Sigmoid colon (tissue), 7 donors: ENCODE results near the gene EMC10. TPM values are rescaled to one million over a fixed set of nuclear protein-coding genes. Genes with fewer than 3 reads are reported as not detected.

Experiments used
- DNase-seq: peaks from one replicate; pipeline ENCODE4 v3.0.0-alpha.2; 2019
- H3K27ac ChIP-seq, 4 donors: fragments of 200-600 bp; sonication (generic); one replicate each; pipeline ENCODE4 v1.5.1; 2016 to 2019; ENCODE audit warnings: mild to moderate bottlenecking in 1 of 4
- H3K27me3 ChIP-seq, 3 donors: fragments of 200-600 bp; sonication (generic); one replicate each; pipeline ENCODE4 v1.5.1; 2019; ENCODE audit warnings: mild to moderate bottlenecking in 1 of 3
- H3K36me3 ChIP-seq, 4 donors: fragments of 200-600 bp; sonication (generic); one replicate each; pipeline ENCODE4 v1.5.1; 2016 to 2019
- H3K4me1 ChIP-seq, 4 donors: fragments of 200-600 bp; sonication (generic); one replicate each; pipeline ENCODE4 v1.5.1; 2017 to 2019
- H3K4me3 ChIP-seq, 4 donors: fragments of 200-600 bp; sonication (generic); one replicate each; pipeline ENCODE4 v1.5.1; 2017 to 2019; ENCODE audit warnings: mild to moderate bottlenecking in 2 of 4, moderate library complexity in 1 of 4
- H3K9me3 ChIP-seq, 4 donors: fragments of 200-600 bp in 3 of 4; sonication (generic) in 3 of 4; one replicate each; pipeline versions ENCODE4 v1.5.1 to v1.6.1; 2013 to 2019
- CTCF ChIP-seq, 4 experiments: fragments of 450-650 bp in 3 of 4; fragments of 200-600 bp in 1 of 4; IDR thresholded peaks; one replicate each; pipeline ENCODE4 v1.5.1; 2016 to 2019; ENCODE audit warnings: antibody characterized with exemption in 4 of 4, mild to moderate bottlenecking in 3 of 4, moderate library complexity in 2 of 4
- POLR2A ChIP-seq, 2 donors: fragments of 450-650 bp; IDR thresholded peaks; one replicate each; pipeline ENCODE4 v1.6.1; 2016; ENCODE audit warnings: antibody characterized with exemption in 2 of 2, mild to moderate bottlenecking in 2 of 2, moderate library complexity in 2 of 2
- POLR2AphosphoS5 ChIP-seq, 4 donors: sonication (generic); formaldehyde crosslinking; IDR thresholded peaks; one replicate each; pipeline ENCODE4 v1.6.1; 2017; ENCODE audit warnings: antibody characterized with exemption in 4 of 4
- WGBS, 2 donors: extraction: QIAGEN DNeasy Blood & Tissue Kit; methylation state at CpG; one replicate each; pipeline ENCODE4 v1.1.7; 2013; 5-methylcytosine and 5-hydroxymethylcytosine counted together
- intact Hi-C: fragments of 100-400 bp; cut with DNase I; formaldehyde crosslinking; loops from one replicate; pipeline ENCODE4 v1.15.1; 2023
- polyA plus RNA-seq, 3 donors: library from polyadenylated mRNA; stranded (reverse); fragments of 200-250 nt; gene quantifications; one replicate each; pipeline ENCODE4 v1.2.3, GENCODE V29; 2013
- total RNA-seq, 4 donors: library from RNA; depleted of rRNA; stranded (reverse); fragments of >200 nt; gene quantifications; one replicate each; pipeline ENCODE4 v1.1.0, GENCODE V29; 2016
- donor health status: healthy with polysubstance abuse.
- donor health status: Bipolar disorder and iron deficiency.
- donor health status: healthy.

EMC10 gene
- total and polyA plus RNA-seq, 7 donors = 34.2 to 140 (median 41.8) TPM

GRCh38 chr19:50537769-50538230 is 61.5 kb downstream of the EMC10 start:
- H3K27ac ChIP-seq = no peak overlapping the region
- TF ChIP-seq POLR2A (IDR thresholded peaks at IDR 0.05) = no peak
- peak in 3 of 4 experiments; percentile 16 to 32 (median 18) for TF ChIP-seq CTCF (IDR thresholded peaks at IDR 0.05)
- no peak for TF ChIP-seq POLR2AphosphoS5 (IDR thresholded peaks at IDR 0.05)
- no peak overlapping the region for H3K4me3 ChIP-seq
- H3K4me1 ChIP-seq = no peaks in the 10 kb centered on the region
- 18% methylated on average over 15 of the region's 15 CpGs for WGBS, 2 donors
- H3K9me3 ChIP-seq = peaks cover 0 to 3% (median 1%) of the 10 kb centered on the region in 4 donors
- no peaks in the 10 kb centered on the region for H3K36me3 ChIP-seq
- intact Hi-C loops = no loop called here
- H3K27me3 ChIP-seq = peaks cover 0 to 17% (median 0%) of the 10 kb centered on the region in 3 donors
- DNase-seq = no peak

Other genes with a start within 250 kb of the EMC10 start
- under 1 TPM in 2 of 4 donors, not detected in 2; 0.36 to 0.83 TPM for gene KCNC3, start 147.1 kb upstream of the EMC10 start, total RNA-seq
- 1 to 10 TPM in 1 of 3 donors, under 1 TPM in 1, not detected in 1; 0.92 to 1.6 TPM for gene KCNC3, start 147.1 kb upstream of the EMC10 start, polyA plus RNA-seq
- gene NAPSA, start 110.9 kb upstream of the EMC10 start, total RNA-seq = under 1 TPM in 2 of 4 donors, not detected in 2; 0.55 to 0.95 TPM
- gene NAPSA, start 110.9 kb upstream of the EMC10 start, polyA plus RNA-seq = 1 to 10 TPM in 2 of 3 donors, under 1 TPM in 1; 0.69 to 2.4 (median 2.0) TPM
- 100 to 1,000 TPM in 3 of 4 donors, 10 to 100 TPM in 1; 92.5 to 143 (median 109) TPM for gene NR1H2, start 100.0 kb upstream of the EMC10 start, total RNA-seq
- gene NR1H2, start 100.0 kb upstream of the EMC10 start, polyA plus RNA-seq = 10 to 100 TPM; 58.9 to 72.8 (median 65.4) TPM
- gene POLD1, start 92.2 kb upstream of the EMC10 start, total RNA-seq = 10 to 100 TPM in 3 of 4 donors, 1 to 10 TPM in 1; 9.6 to 20.5 (median 10.0) TPM
- gene POLD1, start 92.2 kb upstream of the EMC10 start, polyA plus RNA-seq = 10 to 100 TPM; 10.8 to 44.2 (median 19.0) TPM
- gene SPIB, start 57.6 kb upstream of the EMC10 start, total RNA-seq = 1 to 10 TPM in 1 of 4 donors, not detected in 3; 3.0 TPM
- gene SPIB, start 57.6 kb upstream of the EMC10 start, polyA plus RNA-seq = 10 to 100 TPM; 22.8 to 58.1 (median 44.6) TPM
- not detected for gene MYBPC2, start 43.6 kb upstream of the EMC10 start, total RNA-seq
- under 1 TPM in 1 of 3 donors, not detected in 2; 0.95 TPM for gene MYBPC2, start 43.6 kb upstream of the EMC10 start, polyA plus RNA-seq
- gene GARIN5A, start 341 bp downstream of the EMC10 start, total RNA-seq = 1 to 10 TPM in 2 of 4 donors, under 1 TPM in 1, not detected in 1; 0.36 to 7.1 (median 1.2) TPM
- gene GARIN5A, start 341 bp downstream of the EMC10 start, polyA plus RNA-seq = 1 to 10 TPM in 2 of 3 donors, not detected in 1; 1.6 to 2.8 TPM
- 10 to 100 TPM; 23.5 to 47.9 (median 33.7) TPM for gene JOSD2, start 34.7 kb downstream of the EMC10 start, total RNA-seq
- 10 to 100 TPM; 55.3 to 85.1 (median 65.7) TPM for gene JOSD2, start 34.7 kb downstream of the EMC10 start, polyA plus RNA-seq
- gene ASPDH, start 37.4 kb downstream of the EMC10 start, total RNA-seq = not detected
- gene ASPDH, start 37.4 kb downstream of the EMC10 start, polyA plus RNA-seq = not detected
- 1 to 10 TPM; 2.2 to 2.7 (median 2.4) TPM for gene LRRC4B, start 91.9 kb downstream of the EMC10 start, total RNA-seq
- 1 to 10 TPM in 1 of 3 donors, under 1 TPM in 1, not detected in 1; 0.23 to 2.8 TPM for gene LRRC4B, start 91.9 kb downstream of the EMC10 start, polyA plus RNA-seq
- gene SYT3, start 163.4 kb downstream of the EMC10 start, total RNA-seq = under 1 TPM; 0.28 to 0.66 (median 0.38) TPM
- gene SYT3, start 163.4 kb downstream of the EMC10 start, polyA plus RNA-seq = under 1 TPM in 2 of 3 donors, not detected in 1; under 0.01 to 0.38 TPM
- gene C19orf81, start 172.9 kb downstream of the EMC10 start, total RNA-seq = not detected
- gene C19orf81, start 172.9 kb downstream of the EMC10 start, polyA plus RNA-seq = not detected
- 1 to 10 TPM in 2 of 4 donors, under 1 TPM in 2; under 0.01 to 1.2 (median 0.54) TPM for gene SHANK1, start 243.3 kb downstream of the EMC10 start, total RNA-seq
- gene SHANK1, start 243.3 kb downstream of the EMC10 start, polyA plus RNA-seq = under 1 TPM in 1 of 3 donors, not detected in 2; 0.19 TPM
- 10 to 100 TPM in 3 of 4 donors, 1 to 10 TPM in 1; 9.5 to 20.2 (median 14.6) TPM for gene CLEC11A, start 246.9 kb downstream of the EMC10 start, total RNA-seq
- 1 to 10 TPM; 2.1 to 6.1 (median 3.6) TPM for gene CLEC11A, start 246.9 kb downstream of the EMC10 start, polyA plus RNA-seq